Measurements from ENCODE around the gene EIF1. TPM values are rescaled to one million over a fixed set of nuclear protein-coding genes. Genes with fewer than 3 reads are reported as not detected.

EIF1 gene
- total and polyA plus RNA-seq, 10 donors = 313 to 897 (median 613) TPM

GRCh38 chr17:41689497-41690299, 1.0 kb downstream of the EIF1 start:
- 1 to 3% (median 2%) methylated on average over 17 to 27 of the region's 27 CpGs for WGBS, 5 donors
- Histone ChIP-seq H3K9me3 (no peaks in the 10 kb centered on the region), H3K4me3 (peak overlapping the region; percentile 79 to 98 (median 91)), H3K4me1 (peaks cover 25 to 53% (median 41%) of the 10 kb centered on the region in 6 donors), H3K36me3 (peaks cover 6 to 54% (median 54%) of the 10 kb centered on the region in 6 donors), H3K27me3 (replicated peaks in 1 of 7) (no peaks in the 10 kb centered on the region), H3K27ac (peak overlapping the region; percentile 99 to 100 (median 100))
- no peak for DNase-seq
- TF ChIP-seq POLR2A (IDR thresholded peaks at IDR 0.05) (peak in 1 of 3 donors; percentile 4), POLR2AphosphoS5 (IDR thresholded peaks at IDR 0.05) (peak in 1 of 3 donors; percentile 27)
- TF ChIP-seq, protein P1, sequence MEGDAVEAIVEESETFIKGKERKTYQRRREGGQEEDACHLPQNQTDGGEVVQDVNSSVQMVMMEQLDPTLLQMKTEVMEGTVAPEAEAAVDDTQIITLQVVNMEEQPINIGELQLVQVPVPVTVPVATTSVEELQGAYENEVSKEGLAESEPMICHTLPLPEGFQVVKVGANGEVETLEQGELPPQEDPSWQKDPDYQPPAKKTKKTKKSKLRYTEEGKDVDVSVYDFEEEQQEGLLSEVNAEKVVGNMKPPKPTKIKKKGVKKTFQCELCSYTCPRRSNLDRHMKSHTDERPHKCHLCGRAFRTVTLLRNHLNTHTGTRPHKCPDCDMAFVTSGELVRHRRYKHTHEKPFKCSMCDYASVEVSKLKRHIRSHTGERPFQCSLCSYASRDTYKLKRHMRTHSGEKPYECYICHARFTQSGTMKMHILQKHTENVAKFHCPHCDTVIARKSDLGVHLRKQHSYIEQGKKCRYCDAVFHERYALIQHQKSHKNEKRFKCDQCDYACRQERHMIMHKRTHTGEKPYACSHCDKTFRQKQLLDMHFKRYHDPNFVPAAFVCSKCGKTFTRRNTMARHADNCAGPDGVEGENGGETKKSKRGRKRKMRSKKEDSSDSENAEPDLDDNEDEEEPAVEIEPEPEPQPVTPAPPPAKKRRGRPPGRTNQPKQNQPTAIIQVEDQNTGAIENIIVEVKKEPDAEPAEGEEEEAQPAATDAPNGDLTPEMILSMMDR (IDR thresholded peaks at IDR 0.05 in 8 of 11, conservative IDR thresholded peaks at IDR 0.05 in 3 of 11) = peak; percentile 38 to 73 (median 66)
- intact Hi-C loops (cut with DNase I; ENCODE audit: low total_unique reads) = no loop called here

GRCh38 chr17:41690497-41690896, 1.8 kb downstream of the EIF1 start:
- no peak for DNase-seq
- Histone ChIP-seq H3K4me1 (peaks cover 26 to 61% (median 46%) of the 10 kb centered on the region in 6 donors), H3K27me3 (replicated peaks in 1 of 7) (no peaks in the 10 kb centered on the region), H3K4me3 (peak overlapping the region in 7 of 8 donors; percentile 79 to 98 (median 91)), H3K27ac (peak overlapping the region in 6 of 8 donors; percentile 100), H3K36me3 (peaks cover 6 to 62% (median 62%) of the 10 kb centered on the region in 6 donors), H3K9me3 (no peaks in the 10 kb centered on the region)
- intact Hi-C loops (cut with DNase I; ENCODE audit: low total_unique reads) = no loop called here
- 64 to 79% (median 72%) methylated on average over 2 of the region's 2 CpGs for WGBS, 5 donors
- no peak for TF ChIP-seq POLR2AphosphoS5 (IDR thresholded peaks at IDR 0.05)
- no peak for TF ChIP-seq POLR2A (IDR thresholded peaks at IDR 0.05)
- TF ChIP-seq, protein P1 (IDR thresholded peaks at IDR 0.05 in 8 of 11, conservative IDR thresholded peaks at IDR 0.05 in 3 of 11) = no peak

- Histone ChIP-seq H3K9me3 (no peaks in the 10 kb centered on the region), H3K4me3 (peak overlapping the region in 6 of 8 donors; percentile 79 to 96 (median 91)), H3K36me3 (peaks cover 6 to 64% (median 62%) of the 10 kb centered on the region in 6 donors), H3K4me1 (peaks cover 33 to 68% (median 53%) of the 10 kb centered on the region in 6 donors), H3K27ac (peak overlapping the region in 4 of 8 donors; percentile 100), H3K27me3 (replicated peaks in 1 of 7) (no peaks in the 10 kb centered on the region)
- TF ChIP-seq POLR2AphosphoS5 (IDR thresholded peaks at IDR 0.05) = peak in 1 of 3 donors; percentile 61
- TF ChIP-seq, protein P1 (IDR thresholded peaks at IDR 0.05 in 8 of 11, conservative IDR thresholded peaks at IDR 0.05 in 3 of 11) = no peak
- TF ChIP-seq POLR2A (IDR thresholded peaks at IDR 0.05) = no peak
- WGBS, 5 donors = 79 to 91% (median 81%) methylated on average over 10 of the region's 10 CpGs
- intact Hi-C loops (cut with DNase I; ENCODE audit: low total_unique reads) = no loop called here
- DNase-seq = no peak
Observed at GRCh38 chr17:41691031-41691777, 2.5 kb downstream of the EIF1 start.
